Measurements from ENCODE around the gene C9orf50. TPM values are rescaled to one million over a fixed set of nuclear protein-coding genes. Genes with fewer than 3 reads are reported as not detected.

The C9orf50 gene
- total and polyA plus RNA-seq, 2 donors (not counting 1 experiment from before 2014, with no cell fraction given), result not detected

DNA sequence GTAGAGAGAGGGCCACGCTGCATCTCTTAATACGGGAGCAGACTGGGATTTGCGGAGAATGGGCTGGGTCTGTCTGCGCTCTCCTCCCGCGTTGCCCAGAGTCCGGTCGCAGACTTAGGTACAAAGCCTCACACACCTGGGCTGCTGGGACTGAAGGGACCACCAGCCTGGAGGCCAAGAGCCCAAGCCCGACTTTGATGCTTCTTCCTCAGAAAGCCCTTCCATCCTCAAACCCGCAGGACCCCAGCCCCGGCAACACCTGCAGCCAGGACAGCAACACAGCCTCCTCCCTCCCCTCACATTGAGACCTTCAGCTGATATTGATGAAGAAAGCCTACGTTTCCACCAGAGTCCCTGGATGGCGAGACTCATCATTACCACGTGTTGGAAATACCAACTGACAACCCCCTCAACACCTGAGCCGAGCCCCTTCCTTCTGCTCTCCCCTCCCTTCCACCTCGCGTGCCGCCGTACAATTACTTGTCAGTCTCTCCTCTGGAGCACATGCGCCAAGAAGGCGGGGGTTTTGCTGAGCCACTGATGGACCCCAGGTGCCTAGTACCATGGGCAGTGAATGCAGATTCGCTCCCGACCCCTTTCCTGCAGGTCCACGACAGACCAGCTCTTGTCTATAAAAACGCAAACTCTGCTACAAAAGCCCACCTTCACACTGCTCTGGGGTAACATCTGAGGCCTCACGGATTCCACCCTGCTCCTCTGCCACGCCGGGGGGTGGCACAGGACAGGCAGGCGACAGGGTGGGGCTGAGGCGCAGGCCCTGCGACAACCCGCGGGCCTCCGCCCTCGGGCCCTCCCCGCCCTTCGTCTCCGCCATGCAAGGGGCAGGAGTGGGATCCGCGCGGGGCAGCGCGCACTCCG lies 20.2 kb upstream of the C9orf50 start:
- Histone ChIP-seq H2AFZ (ENCODE audit: insufficient read depth, low read depth, low read length, poor library complexity, severe bottlenecking) (peak overlapping the region; percentile 92), H3K4me1 (ENCODE audit: control insufficient read depth in 2 of 2, insufficient read depth in 2 of 2, low read length in 2 of 2) (peaks cover 12 to 17% of the 10 kb centered on the region in 2 donors), H4K20me1 (ENCODE audit: control insufficient read depth, insufficient read depth, low read length, poor library complexity, severe bottlenecking) (peaks cover 38% of the 10 kb centered on the region), H3K4me3 (ENCODE audit: control extremely low read depth in 1 of 5, extremely low read depth in 1 of 5, insufficient read depth in 1 of 5, low read depth in 2 of 5, low read length in 4 of 5) (peak overlapping the region; percentile 61 to 91 (median 84)), H3K36me3 (replicated peaks in 1 of 2; ENCODE audit: control extremely low read depth in 1 of 2, control insufficient read depth in 1 of 2, extremely low read depth in 1 of 2, insufficient read depth in 2 of 2, low read length in 1 of 2) (peaks cover 2 to 30% of the 10 kb centered on the region in 2 experiments), H3K27me3 (replicated peaks in 1 of 4; ENCODE audit: control extremely low read depth in 1 of 4, control insufficient read depth in 3 of 4, insufficient read depth in 4 of 4, low read length in 3 of 4) (no peaks in the 10 kb centered on the region), H3K9ac (ENCODE audit: low read length) (peak overlapping the region; percentile 89), H3K4me2 (replicated peaks; ENCODE audit: low read depth, low read length, poor library complexity, severe bottlenecking) (peak overlapping the region; percentile 99), H3K9me3 (ENCODE audit: control extremely low read depth in 1 of 3, control insufficient read depth in 2 of 3, insufficient read depth in 1 of 3, low read length in 2 of 3) (no peaks in the 10 kb centered on the region), H3K79me2 (ENCODE audit: control insufficient read depth, insufficient read depth, low read length) (peaks cover 29% of the 10 kb centered on the region), H3K27ac (ENCODE audit: low read length in 2 of 2) (peak overlapping the region; percentile 43 to 86)
- peak overlapping the region; percentile 87 for H3K4me3 Mint-ChIP-seq
- DNase-seq (no peak), ATAC-seq (ENCODE audit: low read depth) (no peak)
- H3K4me1 Mint-ChIP-seq, result peaks cover 26% of the 10 kb centered on the region
- H3K9me3 Mint-ChIP-seq (ENCODE audit: insufficient read depth), result no peaks in the 10 kb centered on the region
- WGBS (ENCODE audit: insufficient coverage), result 22% methylated on average over 44 of the region's 44 CpGs
- TF ChIP-seq, protein P1, sequence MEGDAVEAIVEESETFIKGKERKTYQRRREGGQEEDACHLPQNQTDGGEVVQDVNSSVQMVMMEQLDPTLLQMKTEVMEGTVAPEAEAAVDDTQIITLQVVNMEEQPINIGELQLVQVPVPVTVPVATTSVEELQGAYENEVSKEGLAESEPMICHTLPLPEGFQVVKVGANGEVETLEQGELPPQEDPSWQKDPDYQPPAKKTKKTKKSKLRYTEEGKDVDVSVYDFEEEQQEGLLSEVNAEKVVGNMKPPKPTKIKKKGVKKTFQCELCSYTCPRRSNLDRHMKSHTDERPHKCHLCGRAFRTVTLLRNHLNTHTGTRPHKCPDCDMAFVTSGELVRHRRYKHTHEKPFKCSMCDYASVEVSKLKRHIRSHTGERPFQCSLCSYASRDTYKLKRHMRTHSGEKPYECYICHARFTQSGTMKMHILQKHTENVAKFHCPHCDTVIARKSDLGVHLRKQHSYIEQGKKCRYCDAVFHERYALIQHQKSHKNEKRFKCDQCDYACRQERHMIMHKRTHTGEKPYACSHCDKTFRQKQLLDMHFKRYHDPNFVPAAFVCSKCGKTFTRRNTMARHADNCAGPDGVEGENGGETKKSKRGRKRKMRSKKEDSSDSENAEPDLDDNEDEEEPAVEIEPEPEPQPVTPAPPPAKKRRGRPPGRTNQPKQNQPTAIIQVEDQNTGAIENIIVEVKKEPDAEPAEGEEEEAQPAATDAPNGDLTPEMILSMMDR (IDR thresholded peaks at IDR 0.05), result no peak
- no peak for TF ChIP-seq EZH2 (IDR thresholded peaks at IDR 0.05; ENCODE audit: borderline replicate concordance, insufficient read depth, low read depth, low read length, poor library complexity, severe bottlenecking)
- POLR2A ChIA-PET, result interaction anchor here (1.8 kb wide), 1 partner anchor 15 kb away, joined by 9 read pairs; the partner anchor contains the start of gene NTMT1
- no peaks in the 10 kb centered on the region for H3K27me3 Mint-ChIP-seq
- CTCF ChIA-PET, result interaction anchor here (1.1 to 6.2 kb wide), 4 partner anchors 15 to 509 kb away, joined by 3 to 66 read pairs (median 4); partner anchors contain the start of gene NTMT1
- peak overlapping the region; percentile 91 for H3K27ac Mint-ChIP-seq
- intact Hi-C loops (cut with micrococcal nuclease), result loop anchor here (5.0 kb wide), 1 partner anchor 96 kb away; no protein-coding TSS in a partner anchor

Measured in B cell (primary cell).